ENCODE data around the gene GPR137C.
A peak's percentile ranks its signal among the peaks of the same experiment; 100 is the strongest.
"Not testable (repeated sequence)": the region's sequence is repeated elsewhere in the genome, so short reads cannot be mapped to it uniquely, and the experiment has no call there.

Gene GPR137C

GRCh38 chr14:52552063-52552988 lies at the start of gene GPR137C, which contains the start of gene TXNDC16:
Gene GPR137C, plus strand, starts transcription at chr14:52552836. Its CDS starts 312 bp downstream, at chr14:52553148.
Gene TXNDC16, minus strand, starts transcription at chr14:52552505. Its CDS starts 8,948 bp downstream, at chr14:52543557.
- DNase-seq = peak; percentile 99

- no peak for DNase-seq
Observed at GRCh38 chr14:52513249-52513648, 39.4 kb upstream of the GPR137C start.

- DNase-seq = no peak
Observed at GRCh38 chr14:52514046-52514811, 38.4 kb upstream of the GPR137C start.

- no peak for DNase-seq
Observed at GRCh38 chr14:52522033-52522432, 30.6 kb upstream of the GPR137C start.

GRCh38 chr14:52522581-52523345 lies 29.9 kb upstream of the GPR137C start:
- DNase-seq = no peak

- no peak for DNase-seq
Observed at GRCh38 chr14:52527052-52527451, 25.6 kb upstream of the GPR137C start.

GRCh38 chr14:52531481-52531880 lies 21.2 kb upstream of the GPR137C start:
- no peak for DNase-seq

GRCh38 chr14:52536269-52536668 lies 16.4 kb upstream of the GPR137C start:
- DNase-seq = no peak

GRCh38 chr14:52538623-52539022 lies 14.0 kb upstream of the GPR137C start:
- DNase-seq = no peak

- no peak for DNase-seq
Observed at GRCh38 chr14:52545584-52546317, 6.9 kb upstream of the GPR137C start.

- DNase-seq = no peak
Observed at GRCh38 chr14:52546318-52546670, 6.3 kb upstream of the GPR137C start.

GRCh38 chr14:52547027-52547426 lies 5.6 kb upstream of the GPR137C start:
- DNase-seq = no peak

- no peak for DNase-seq
Observed at GRCh38 chr14:52547526-52547925, 5.1 kb upstream of the GPR137C start.

GRCh38 chr14:52550661-52551060 lies 2.0 kb upstream of the GPR137C start:
- DNase-seq = no peak

GRCh38 chr14:52551205-52551604 lies 1.4 kb upstream of the GPR137C start:
- no peak for DNase-seq

GRCh38 chr14:52551696-52552062 lies 957 bp upstream of the GPR137C start:
- peak; percentile 22 for DNase-seq

- DNase-seq = peak; percentile 13
Observed at GRCh38 chr14:52553002-52553670, 500 bp downstream of the GPR137C start.

- peak; percentile 83 for DNase-seq
Observed at GRCh38 chr14:52553671-52554575, 1.3 kb downstream of the GPR137C start.

- DNase-seq = no peak
Observed at GRCh38 chr14:52558688-52559087, 6.1 kb downstream of the GPR137C start.

- no peak for DNase-seq
Observed at GRCh38 chr14:52563120-52563519, 10.5 kb downstream of the GPR137C start.

- DNase-seq = not testable (repeated sequence)
Observed at GRCh38 chr14:52568454-52568853, 15.8 kb downstream of the GPR137C start.
